Measurements from ENCODE around the gene FGA. TPM values are rescaled to one million over a fixed set of nuclear protein-coding genes. Genes with fewer than 3 reads are reported as not detected.

The FGA gene
- total RNA-seq, 1 experiment from 2014 or later: not detected

- ChIA-PET POLR2A (ENCODE audit: unreplicated experiment) (no interaction called here), CTCF (no interaction called here)
- H4K20me1 ChIP-seq (ENCODE audit: insufficient read depth): no peaks in the 10 kb centered on the region
- H3F3A ChIP-seq (ENCODE audit: insufficient read depth, low read depth): no peaks in the 10 kb centered on the region
- no peak overlapping the region for H3K4me3 ChIP-seq
- no peaks in the 10 kb centered on the region for H3K4me1 ChIP-seq (replicated peaks; ENCODE audit: insufficient read depth)
- TF ChIP-seq CTCF (conservative IDR thresholded peaks at IDR 0.05): no peak
- TF ChIP-seq EZH2 (IDR thresholded peaks at IDR 0.05; ENCODE audit: low read depth): no peak
- DNase-seq: no peak
- no peaks in the 10 kb centered on the region for H3K9me2 ChIP-seq (ENCODE audit: insufficient read depth)
- H3K27ac ChIP-seq: no peak overlapping the region
- no peaks in the 10 kb centered on the region for H3K36me3 ChIP-seq (ENCODE audit: low read depth)
- intact Hi-C loops (cut with micrococcal nuclease; ENCODE audit: unreplicated experiment): no loop called here
- H2AFZ ChIP-seq: no peak overlapping the region
- H3K4me2 ChIP-seq: no peak overlapping the region
- BruUV-seq (replicated peaks): no TSS peak
- H3K9me3 ChIP-seq (ENCODE audit: insufficient read depth, low read depth): no peaks in the 10 kb centered on the region
- H3K79me2 ChIP-seq (ENCODE audit: low read depth): no peaks in the 10 kb centered on the region
- H3K27me3 ChIP-seq (ENCODE audit: insufficient read depth, low read depth): no peaks in the 10 kb centered on the region
These were observed 5.0 kb downstream of the FGA start for GRCh38 chr4:154585369-154586018.

- Histone ChIP-seq H2AFZ (no peak overlapping the region), H3K4me1 (replicated peaks; ENCODE audit: insufficient read depth) (no peaks in the 10 kb centered on the region), H3K27me3 (ENCODE audit: insufficient read depth, low read depth) (no peaks in the 10 kb centered on the region), H3K27ac (no peak overlapping the region), H3K36me3 (ENCODE audit: low read depth) (no peaks in the 10 kb centered on the region), H3K79me2 (ENCODE audit: low read depth) (no peaks in the 10 kb centered on the region), H3K4me3 (no peak overlapping the region), H3F3A (ENCODE audit: insufficient read depth, low read depth) (no peaks in the 10 kb centered on the region), H3K4me2 (no peak overlapping the region), H3K9me2 (ENCODE audit: insufficient read depth) (no peaks in the 10 kb centered on the region), H4K20me1 (ENCODE audit: insufficient read depth) (no peaks in the 10 kb centered on the region), H3K9me3 (ENCODE audit: insufficient read depth, low read depth) (no peaks in the 10 kb centered on the region)
- no TSS peak for BruUV-seq (replicated peaks)
- TF ChIP-seq CTCF (conservative IDR thresholded peaks at IDR 0.05): no peak
- TF ChIP-seq EZH2 (IDR thresholded peaks at IDR 0.05; ENCODE audit: low read depth): no peak
- intact Hi-C loops (cut with micrococcal nuclease; ENCODE audit: unreplicated experiment): no loop called here
- no peak for DNase-seq
- ChIA-PET POLR2A (ENCODE audit: unreplicated experiment) (no interaction called here), CTCF (no interaction called here)
These were observed 6.3 kb downstream of the FGA start for GRCh38 chr4:154584259-154584658.

GRCh38 chr4:154583677-154584076 lies 6.9 kb downstream of the FGA start:
- Histone ChIP-seq H2AFZ (no peak overlapping the region), H3K36me3 (ENCODE audit: low read depth) (no peaks in the 10 kb centered on the region), H4K20me1 (ENCODE audit: insufficient read depth) (no peaks in the 10 kb centered on the region), H3K9me2 (ENCODE audit: insufficient read depth) (no peaks in the 10 kb centered on the region), H3K27me3 (ENCODE audit: insufficient read depth, low read depth) (no peaks in the 10 kb centered on the region), H3K4me2 (no peak overlapping the region), H3K79me2 (ENCODE audit: low read depth) (no peaks in the 10 kb centered on the region), H3K4me1 (replicated peaks; ENCODE audit: insufficient read depth) (no peaks in the 10 kb centered on the region), H3F3A (ENCODE audit: insufficient read depth, low read depth) (no peaks in the 10 kb centered on the region), H3K9me3 (ENCODE audit: insufficient read depth, low read depth) (no peaks in the 10 kb centered on the region), H3K27ac (no peak overlapping the region), H3K4me3 (no peak overlapping the region)
- no peak for TF ChIP-seq CTCF (conservative IDR thresholded peaks at IDR 0.05)
- no peak for TF ChIP-seq EZH2 (IDR thresholded peaks at IDR 0.05; ENCODE audit: low read depth)
- POLR2A ChIA-PET (ENCODE audit: unreplicated experiment): no interaction called here
- DNase-seq: no peak
- BruUV-seq (replicated peaks): no TSS peak
- CTCF ChIA-PET: no interaction called here
- intact Hi-C loops (cut with micrococcal nuclease; ENCODE audit: unreplicated experiment): no loop called here
